ENCODE measurements around the gene AATK.

- TF ChIP-seq CTCF (IDR thresholded peaks at IDR 0.05) (no peak), POLR2A (IDR thresholded peaks at IDR 0.05) (no peak)
Measured at GRCh38 chr17:81086789-81087551, 79.1 kb downstream of the AATK start.

Data from thyroid gland (tissue), 4 donors.